ENCODE data around the gene PPP2R2D.

PPP2R2D gene

DNA sequence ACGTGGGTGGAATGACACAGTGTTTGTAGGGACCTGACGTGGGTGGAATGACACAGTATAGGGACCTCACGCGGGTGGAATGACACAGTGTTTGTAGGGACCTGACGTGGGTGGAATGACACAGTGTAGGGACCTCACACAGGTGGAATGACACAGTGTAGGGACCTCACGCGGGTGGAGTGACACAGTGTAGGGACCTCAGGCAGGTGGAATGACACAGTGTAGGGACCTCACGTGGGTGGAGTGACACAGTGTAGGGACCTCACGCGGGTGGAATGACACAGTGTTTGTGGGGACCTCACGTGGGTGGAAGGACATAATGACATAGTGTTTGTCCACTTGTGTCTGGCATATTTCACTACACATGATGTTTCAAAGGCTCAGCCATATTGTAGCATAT is 19.3 kb downstream of the PPP2R2D start:
- POLR2A ChIA-PET, result no interaction called here
- TF ChIP-seq, protein P1, sequence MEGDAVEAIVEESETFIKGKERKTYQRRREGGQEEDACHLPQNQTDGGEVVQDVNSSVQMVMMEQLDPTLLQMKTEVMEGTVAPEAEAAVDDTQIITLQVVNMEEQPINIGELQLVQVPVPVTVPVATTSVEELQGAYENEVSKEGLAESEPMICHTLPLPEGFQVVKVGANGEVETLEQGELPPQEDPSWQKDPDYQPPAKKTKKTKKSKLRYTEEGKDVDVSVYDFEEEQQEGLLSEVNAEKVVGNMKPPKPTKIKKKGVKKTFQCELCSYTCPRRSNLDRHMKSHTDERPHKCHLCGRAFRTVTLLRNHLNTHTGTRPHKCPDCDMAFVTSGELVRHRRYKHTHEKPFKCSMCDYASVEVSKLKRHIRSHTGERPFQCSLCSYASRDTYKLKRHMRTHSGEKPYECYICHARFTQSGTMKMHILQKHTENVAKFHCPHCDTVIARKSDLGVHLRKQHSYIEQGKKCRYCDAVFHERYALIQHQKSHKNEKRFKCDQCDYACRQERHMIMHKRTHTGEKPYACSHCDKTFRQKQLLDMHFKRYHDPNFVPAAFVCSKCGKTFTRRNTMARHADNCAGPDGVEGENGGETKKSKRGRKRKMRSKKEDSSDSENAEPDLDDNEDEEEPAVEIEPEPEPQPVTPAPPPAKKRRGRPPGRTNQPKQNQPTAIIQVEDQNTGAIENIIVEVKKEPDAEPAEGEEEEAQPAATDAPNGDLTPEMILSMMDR (IDR thresholded peaks at IDR 0.05; ENCODE audit: control extremely low read depth, extremely low read depth, low read depth, missing control alignments), result no peak
- CTCF ChIA-PET, result no interaction called here
- DNase-seq (ENCODE audit: extremely low spot score), result no peak

- ChIA-PET CTCF (no interaction called here), POLR2A (interaction anchor here (0.6 kb wide), 1 partner anchor 14 kb away, joined by 3 read pairs; no protein-coding TSS in a partner anchor)
Measured at GRCh38 chr10:131920693-131921092, 19.9 kb downstream of the PPP2R2D start.

DNA sequence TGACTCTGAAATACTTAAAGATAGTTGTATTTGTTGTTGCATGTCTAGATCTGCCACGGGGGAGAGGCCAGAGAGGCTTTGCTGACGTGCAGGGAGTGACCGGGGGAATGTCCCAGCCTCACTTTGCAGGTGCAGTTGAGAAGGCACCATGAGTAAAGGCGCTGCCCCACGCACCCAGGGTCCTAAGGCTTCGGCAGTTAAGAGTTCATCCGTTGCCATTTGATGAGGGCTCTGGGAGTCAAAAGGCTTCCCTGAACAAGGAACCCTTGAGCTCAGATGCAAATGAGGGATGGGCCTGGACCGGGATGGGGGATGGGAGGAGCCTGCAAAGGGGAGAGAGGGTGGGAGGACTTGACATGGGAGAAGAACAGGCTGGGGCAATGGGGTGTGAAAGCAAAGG is 20.4 kb downstream of the PPP2R2D start:
- DNase-seq (ENCODE audit: extremely low spot score), result peak; percentile 55
- CTCF ChIA-PET, result no interaction called here
- POLR2A ChIA-PET, result interaction anchor here (0.6 kb wide), 1 partner anchor 15 kb away, joined by 3 read pairs; no protein-coding TSS in a partner anchor

More at GRCh38 chr10:131920693-131921092, 19.9 kb downstream of the PPP2R2D start:
- DNase-seq (ENCODE audit: extremely low spot score), result no peak
- TF ChIP-seq, protein P1 (IDR thresholded peaks at IDR 0.05; ENCODE audit: control extremely low read depth, extremely low read depth, low read depth, missing control alignments), result no peak

GRCh38 chr10:131923038-131923756 is 22.4 kb downstream of the PPP2R2D start:
- ChIA-PET POLR2A (no interaction called here), CTCF (no interaction called here)
- DNase-seq (ENCODE audit: extremely low spot score), result no peak
- TF ChIP-seq, protein P1 (IDR thresholded peaks at IDR 0.05; ENCODE audit: control extremely low read depth, extremely low read depth, low read depth, missing control alignments), result no peak

More for the DNA sequence above, 20.4 kb downstream of the PPP2R2D start:
- TF ChIP-seq, protein P1 (IDR thresholded peaks at IDR 0.05; ENCODE audit: control extremely low read depth, extremely low read depth, low read depth, missing control alignments), result no peak

- ChIA-PET POLR2A (no interaction called here), CTCF (interaction anchor here (1.8 kb wide), 1 partner anchor 40 kb away, joined by 4 read pairs; no protein-coding TSS in a partner anchor)
- DNase-seq (ENCODE audit: extremely low spot score), result no peak
- TF ChIP-seq, protein P1 (IDR thresholded peaks at IDR 0.05; ENCODE audit: control extremely low read depth, extremely low read depth, low read depth, missing control alignments), result no peak
Measured at GRCh38 chr10:131925011-131925649, 24.3 kb downstream of the PPP2R2D start.

- ChIA-PET CTCF (interaction anchor here (1.1 to 1.8 kb wide), 2 partner anchors 40 to 97 kb away, joined by 3 to 4 read pairs; no protein-coding TSS in a partner anchor), POLR2A (interaction anchor here (0.5 kb wide), 1 partner anchor 53 kb away, joined by 3 read pairs; no protein-coding TSS in a partner anchor)
- DNase-seq (ENCODE audit: extremely low spot score), result no peak
- TF ChIP-seq, protein P1 (IDR thresholded peaks at IDR 0.05; ENCODE audit: control extremely low read depth, extremely low read depth, low read depth, missing control alignments), result no peak
Measured at GRCh38 chr10:131925716-131926115, 24.9 kb downstream of the PPP2R2D start.
